Activated T-cell treated with anti-CD3 and anti-CD28 coated beads for 1 hour (primary cell): ENCODE results near the gene MAT2A.
"Not testable (repeated sequence)": the region's sequence is repeated elsewhere in the genome, so short reads cannot be mapped to it uniquely, and the experiment has no call there.

Source experiments
- DNase-seq: peaks from one replicate; pipeline ENCODE4 v3.0.0-alpha.2; 2020; ENCODE audit warnings: low read depth

Gene MAT2A

DNA sequence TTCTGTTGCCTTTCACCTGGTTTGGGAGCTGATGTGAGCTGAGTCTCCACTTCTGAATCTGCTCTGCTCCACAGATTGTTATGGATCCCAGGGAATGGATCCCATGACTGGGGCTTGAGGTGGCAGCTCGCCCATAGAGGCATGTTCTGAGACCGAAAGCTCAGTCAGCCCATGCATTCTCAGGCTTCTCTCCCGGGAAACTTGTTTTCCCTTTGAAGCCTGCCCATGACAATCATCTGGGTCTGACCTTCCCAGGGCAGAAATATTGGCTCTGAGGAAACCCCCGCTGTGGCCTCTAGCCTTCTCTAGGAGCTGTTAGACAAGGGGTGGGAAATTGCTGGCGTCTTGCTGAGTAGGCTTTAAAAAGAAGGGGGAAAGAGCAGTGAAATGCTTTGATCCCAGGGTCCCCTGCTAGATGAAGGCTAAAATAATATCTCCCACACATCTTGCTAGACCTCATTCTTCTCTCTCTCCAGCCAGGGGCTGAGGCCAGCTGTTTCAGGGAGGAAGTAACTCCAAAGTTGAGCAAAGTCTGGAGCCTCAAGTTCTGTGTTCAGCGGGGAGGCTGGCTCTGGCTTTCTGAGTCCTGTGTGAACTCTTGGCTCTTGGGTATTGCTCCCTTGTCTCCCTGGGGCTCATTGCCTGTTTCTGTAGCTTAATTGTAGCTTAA is 40.4 kb downstream of the MAT2A start:
- DNase-seq: no peak

DNA sequence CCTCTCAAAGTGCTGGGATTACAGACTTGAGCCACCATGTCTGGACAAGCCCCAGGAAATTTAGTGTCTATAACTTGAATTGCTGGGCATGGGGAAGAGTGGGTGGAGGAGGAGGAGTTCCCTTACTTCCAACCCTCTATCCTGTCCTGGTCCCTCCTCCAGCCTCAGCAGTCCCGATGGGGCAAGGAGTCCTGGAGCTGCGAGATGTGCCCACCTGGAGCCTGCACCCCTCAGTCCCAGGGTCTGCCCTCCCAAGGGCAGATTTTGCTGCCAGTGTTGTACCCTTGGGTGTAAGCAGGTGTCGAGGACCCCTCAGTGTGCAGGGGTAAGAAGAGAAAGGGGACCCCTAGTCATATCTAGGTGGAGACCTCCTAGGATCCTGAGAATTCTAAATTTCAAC is 41.2 kb downstream of the MAT2A start:
- no peak for DNase-seq

DNA sequence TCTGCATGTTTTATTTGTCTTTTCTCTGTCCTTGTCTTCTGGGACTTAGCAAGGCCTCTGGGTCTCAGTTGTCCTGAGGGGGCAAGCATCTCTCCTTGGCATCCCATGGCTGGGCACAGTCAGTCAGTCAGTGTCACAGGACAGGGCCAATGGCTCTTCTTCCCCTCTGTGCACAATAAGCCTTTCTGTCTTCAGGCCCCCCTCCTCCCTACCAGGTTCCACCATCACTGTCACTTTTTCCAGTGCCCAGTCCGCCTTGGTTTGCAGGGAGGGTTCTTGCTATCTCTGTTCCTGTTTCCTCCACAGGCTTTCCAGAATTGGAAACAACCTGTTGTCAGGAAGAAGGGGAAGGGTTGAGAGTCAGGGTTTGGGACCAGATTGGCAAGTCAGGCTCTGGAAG is 43.5 kb downstream of the MAT2A start:
- no peak for DNase-seq

DNA sequence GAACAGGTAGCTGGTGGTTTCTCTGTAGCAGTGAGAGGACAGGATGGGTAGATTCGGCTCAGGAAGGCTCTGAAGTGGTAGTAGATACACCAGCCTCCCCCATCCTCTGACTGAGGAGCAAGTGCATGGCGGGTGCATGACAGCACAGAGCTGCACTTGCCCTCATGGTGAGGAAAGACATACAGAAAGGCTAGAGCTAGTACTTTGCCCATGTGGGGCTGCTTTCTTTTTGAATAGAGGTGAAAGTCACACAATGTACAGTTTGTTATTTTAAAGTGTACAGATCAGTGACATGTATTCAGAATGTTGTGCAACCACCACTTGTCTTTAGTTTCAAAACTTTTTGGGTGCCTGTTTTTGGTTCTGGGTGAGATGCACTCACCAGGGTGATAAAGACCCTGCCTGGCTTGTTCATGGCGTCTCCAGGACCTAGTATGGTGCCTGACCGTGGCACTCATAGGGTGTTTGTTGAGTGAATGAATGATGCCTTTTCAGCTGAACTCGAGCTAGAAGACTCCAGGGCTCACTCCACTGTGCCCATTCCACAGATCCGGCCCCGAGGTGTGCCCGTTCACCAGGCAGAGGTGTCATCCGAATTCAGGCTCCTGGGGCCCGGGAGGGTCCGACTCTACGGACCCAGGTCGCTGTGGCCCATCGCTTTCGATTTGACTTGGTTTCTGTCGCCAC is 44.8 kb downstream of the MAT2A start:
- no peak for DNase-seq

DNA sequence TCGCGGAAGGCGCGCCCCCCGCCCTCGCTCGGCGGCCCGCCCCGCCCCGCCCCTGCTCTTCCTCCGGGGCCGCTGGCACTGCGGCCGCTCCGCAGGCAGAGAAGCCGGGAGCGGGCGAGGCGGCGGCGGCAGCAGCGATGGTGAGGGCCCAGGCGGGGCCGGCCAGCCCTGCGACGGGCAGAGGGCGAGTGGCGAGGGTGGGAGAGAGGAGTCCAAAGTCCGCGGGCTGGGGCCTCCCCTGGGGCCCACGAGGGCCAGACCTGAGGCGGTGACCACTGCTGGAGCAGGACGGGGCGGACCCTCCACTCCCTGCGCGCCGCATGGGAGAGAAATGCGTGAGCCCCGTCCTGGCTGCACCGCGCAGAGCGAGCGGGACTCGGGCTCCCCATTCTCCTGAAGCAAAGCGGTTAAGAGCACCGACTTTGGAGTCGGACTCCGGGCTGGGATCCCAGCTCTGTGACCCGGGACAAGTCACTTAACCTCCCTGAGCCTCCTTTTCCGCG is 45.4 kb downstream of the MAT2A start, which contains the start of gene VAMP5:
Gene VAMP5 (plus strand): TSS at position 78 of the 503 bp plus-strand sequence. CDS start 60 bp downstream, at position 138.
- no peak for DNase-seq

DNA sequence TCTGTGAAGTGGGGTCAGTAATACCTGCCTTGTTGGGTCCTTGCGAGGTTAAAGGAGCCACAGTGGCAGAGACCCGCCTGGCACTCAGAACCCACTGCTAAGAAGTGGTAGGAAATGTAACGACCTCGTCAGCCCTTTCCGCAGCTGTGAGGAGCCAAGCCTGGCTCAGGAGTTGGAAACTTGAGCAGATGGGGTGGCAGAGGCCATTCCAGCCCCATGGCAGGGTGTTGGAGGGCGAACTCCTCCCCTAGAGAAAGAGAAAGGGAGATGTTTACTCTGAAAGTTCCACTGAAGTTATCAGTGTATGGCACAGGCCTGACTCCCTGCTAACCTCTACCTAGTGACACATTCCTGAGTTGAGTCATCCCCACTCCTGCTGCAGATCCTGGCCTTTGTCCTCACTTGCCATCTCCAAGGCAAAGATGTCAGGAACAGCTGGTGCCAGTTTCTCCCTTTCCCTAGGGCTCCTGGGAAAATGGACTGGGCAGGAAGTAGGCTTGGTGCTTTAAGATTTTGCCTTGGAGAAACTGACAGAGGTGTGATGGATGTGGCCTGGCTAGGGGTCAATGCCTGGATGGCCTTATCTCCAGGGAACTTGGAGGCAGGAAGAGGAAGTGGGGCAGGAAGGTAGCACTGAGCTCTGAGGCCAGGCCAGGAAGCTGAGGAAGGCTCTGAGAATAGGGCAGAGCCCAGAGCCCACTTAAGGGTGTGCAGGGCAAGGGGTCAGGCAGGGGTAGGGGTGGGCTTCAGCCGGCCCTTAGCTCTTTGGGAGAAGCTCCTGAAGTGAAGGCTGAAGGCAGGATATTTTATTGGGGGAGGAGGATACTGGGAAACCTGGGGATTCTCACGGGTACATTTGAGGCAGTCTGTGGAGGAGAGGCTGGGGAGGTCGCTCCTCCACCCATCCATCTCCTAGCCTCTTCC is 46.2 kb downstream of the MAT2A start:
- no peak for DNase-seq

DNA sequence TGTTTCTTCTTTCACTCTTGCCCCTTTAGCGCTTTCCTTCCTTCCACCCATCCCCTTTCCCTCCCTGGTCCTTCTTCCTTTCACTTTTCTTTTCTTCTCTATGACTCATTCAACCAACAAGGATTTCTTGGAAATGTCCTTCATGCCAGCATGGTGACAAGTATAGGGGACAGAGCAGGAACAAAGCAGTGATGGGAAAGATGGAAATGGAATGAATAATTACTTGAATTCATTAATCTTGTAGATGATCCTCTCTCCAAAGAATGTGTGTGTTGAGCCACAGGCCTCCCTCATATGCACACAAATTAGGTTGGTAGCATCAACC is 46.8 kb downstream of the MAT2A start:
- no peak for DNase-seq

DNA sequence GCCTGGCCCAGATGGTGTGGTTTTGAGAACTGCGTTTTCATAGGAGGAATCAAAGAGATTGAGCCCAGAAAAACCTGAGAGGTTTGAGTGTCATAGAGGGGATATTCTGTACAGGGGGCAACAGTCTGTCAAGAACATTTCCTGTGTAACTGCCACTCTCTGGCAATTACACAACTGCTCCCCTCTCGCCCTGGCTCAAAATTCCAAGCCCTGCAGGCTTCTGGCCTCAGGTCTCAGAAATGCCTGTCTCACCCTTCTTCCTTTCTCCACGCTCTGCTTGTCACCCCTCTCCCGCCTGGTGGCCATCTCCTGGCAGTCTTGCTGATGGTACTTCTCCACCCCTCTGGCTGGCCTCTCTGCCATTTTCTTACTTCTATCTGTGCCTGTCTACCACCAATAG is 49.3 kb downstream of the MAT2A start:
- no peak for DNase-seq

DNA sequence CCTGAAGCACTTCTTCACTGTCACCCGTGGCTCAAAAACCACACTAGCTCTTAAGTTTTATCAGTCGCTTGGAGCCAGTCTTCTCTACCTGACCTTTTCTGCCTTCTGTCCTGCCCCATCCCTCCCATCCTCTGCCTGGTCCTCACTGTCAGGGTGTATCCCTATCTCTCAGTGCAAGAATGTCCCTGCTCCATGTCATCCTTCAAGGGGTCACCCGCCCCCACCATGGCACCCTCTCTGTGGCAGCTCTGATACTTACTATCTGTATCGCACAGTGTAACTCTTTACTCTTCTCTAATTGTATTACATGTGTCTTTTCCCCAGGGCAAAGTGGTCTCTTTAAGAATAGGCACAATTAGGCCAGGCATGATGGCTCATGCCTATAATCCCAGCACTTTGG is 49.7 kb downstream of the MAT2A start:
- DNase-seq: no peak

DNA sequence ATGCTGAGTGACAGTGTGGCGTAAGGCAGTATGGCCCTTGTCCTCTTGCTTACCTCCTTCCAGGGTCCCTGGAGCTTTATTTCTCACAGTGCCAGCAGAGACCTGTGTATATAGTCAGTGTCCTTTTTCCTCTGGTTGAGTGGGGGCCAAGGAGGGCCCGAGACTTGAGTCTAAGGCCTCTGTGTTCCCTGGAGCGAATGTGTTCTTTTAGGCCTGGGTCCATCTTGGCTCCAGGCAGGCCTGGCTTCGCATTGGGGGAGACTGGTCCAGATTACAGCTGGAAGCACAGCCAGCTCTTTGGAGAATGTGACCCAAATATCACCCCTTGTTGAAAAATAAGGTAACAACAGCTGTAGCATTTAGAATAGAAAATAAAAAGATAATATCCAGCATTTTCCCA is 50.2 kb downstream of the MAT2A start:
- DNase-seq: no peak

DNA sequence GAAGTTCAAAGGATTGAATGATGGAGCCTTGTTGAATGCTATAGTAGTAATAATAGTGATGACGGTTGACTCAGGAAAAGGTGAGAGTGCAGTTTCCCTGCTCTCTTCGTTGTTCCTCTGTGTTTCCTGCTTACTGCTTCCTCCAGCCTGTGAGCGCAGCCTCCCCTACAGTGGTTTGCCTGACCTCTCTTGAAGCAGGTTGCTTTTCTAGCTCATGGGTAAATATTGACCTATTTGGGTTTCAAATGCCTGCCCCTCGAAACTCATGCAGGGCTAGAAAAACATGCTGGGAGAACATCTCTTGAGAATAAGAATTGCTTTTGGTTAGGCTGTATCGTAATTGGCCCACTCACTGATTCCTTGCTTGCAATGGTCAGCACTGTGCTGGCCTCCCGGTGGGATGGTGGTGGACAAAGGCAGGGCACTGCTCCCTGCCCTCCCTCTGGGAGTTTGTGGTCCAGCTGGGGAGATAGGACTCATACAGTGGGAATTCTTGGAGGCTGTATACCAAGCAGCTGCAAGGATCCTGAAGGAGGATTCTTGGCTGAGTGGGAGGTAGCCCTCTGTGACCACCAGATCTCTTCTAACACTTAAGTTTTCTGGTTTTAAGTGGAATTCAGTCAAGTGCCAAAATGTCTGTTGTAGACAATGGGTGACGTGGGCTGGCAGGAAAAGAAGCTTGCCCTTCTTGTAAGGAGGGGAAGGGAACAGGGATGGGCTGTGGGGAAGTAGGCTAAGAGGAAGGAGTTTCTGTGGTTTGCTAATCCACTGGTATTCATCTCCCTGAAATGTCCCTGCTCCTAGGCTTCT is 51.2 kb downstream of the MAT2A start:
- no peak for DNase-seq

DNA sequence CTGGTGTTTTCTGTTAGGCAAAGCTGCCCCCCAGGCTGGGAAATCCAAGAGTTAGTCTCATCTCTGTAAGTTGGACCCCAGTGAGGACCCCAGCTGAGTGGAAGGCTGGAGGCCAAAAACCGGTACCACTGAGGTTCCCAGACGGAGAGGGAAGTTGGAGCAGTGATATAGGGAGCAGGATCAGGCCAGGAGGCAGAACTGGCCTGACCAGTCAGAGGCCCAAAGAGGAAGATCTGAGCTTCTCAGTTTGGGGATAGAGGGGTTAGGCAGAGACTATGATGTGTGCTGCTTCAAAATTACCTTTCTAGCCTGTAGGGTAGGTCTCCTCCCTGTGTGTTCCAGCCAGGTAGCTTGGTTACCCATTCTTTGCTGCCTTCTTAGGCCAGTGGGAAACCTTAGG is 52.0 kb downstream of the MAT2A start:
- DNase-seq: no peak

DNA sequence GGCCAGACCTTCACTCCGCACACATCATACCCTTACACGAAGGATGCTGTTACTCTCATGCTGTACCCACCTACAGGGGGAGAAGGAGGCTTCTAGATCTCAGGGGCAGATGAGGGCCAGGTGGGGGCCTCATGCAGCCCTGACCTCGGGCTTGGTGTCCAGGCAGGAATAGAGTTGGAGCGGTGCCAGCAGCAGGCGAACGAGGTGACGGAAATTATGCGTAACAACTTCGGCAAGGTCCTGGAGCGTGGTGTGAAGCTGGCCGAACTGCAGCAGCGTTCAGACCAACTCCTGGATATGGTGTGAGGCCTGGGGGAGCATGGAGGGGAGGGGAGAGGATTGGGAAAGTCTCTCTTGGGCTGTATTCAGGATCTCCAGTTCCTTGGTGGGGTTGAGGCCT is 52.6 kb downstream of the MAT2A start:
- no peak for DNase-seq

DNA sequence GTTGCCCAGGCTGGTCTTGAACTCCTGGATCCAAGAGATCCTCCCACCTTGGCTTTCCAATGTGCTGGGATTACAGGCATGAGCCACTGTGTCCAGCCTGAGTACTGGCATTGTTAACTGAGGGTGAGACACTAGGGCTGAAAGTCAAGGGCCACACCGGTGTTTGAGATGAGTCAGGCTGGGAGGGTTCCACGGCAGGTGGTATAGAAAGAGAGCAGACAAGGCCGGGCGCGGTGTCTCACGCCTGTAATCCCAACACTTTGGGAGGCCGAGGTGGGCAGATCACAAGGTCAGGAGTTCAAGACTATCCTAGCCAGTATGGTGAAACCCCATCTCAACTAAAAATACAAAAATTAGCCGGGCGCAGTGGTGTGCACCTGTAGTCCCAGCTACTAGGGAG is 53.3 kb downstream of the MAT2A start:
- DNase-seq: not testable (repeated sequence)

DNA sequence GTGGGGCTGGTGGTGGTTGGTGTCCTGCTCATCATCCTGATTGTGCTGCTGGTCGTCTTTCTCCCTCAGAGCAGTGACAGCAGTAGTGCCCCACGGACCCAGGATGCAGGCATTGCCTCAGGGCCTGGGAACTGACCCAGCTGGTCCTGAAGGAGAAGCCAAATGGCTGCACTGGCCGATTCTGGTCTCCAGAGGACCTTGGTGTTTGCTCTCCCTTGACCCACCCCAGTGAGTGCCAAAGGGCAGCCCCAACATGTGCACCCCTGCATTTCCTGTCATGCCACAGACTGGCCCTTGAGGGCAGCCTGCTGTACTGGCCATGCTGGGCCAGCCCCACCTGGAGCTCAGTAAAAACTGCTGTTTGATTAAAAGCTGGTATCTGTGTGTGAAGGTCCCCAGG is 54.1 kb downstream of the MAT2A start:
- no peak for DNase-seq
